Measurements from ENCODE around the gene BACH2.

The BACH2 gene

GRCh38 chr6:90326404-90327057 lies 29.9 kb upstream of the BACH2 start:
- Histone ChIP-seq H3K27ac (replicated peaks) (no peak overlapping the region), H3K4me3 (replicated peaks; ENCODE audit: insufficient read depth, low read length) (no peak overlapping the region), H3K27me3 (ENCODE audit: insufficient read depth, poor library complexity, severe bottlenecking) (no peaks in the 10 kb centered on the region)
- TF ChIP-seq CTCF (IDR thresholded peaks at IDR 0.05; ENCODE audit: insufficient read depth, low read length) (no peak), REST (IDR thresholded peaks at IDR 0.05; ENCODE audit: insufficient replicate concordance, low read depth) (no peak), SPI1 (IDR thresholded peaks at IDR 0.05; ENCODE audit: borderline replicate concordance, low read depth) (no peak)
- no peak for DNase-seq (ENCODE audit: low read depth in 1 of 2, low spot score in 1 of 2)

GRCh38 chr6:90323706-90324105 lies 27.1 kb upstream of the BACH2 start:
- Histone ChIP-seq H3K27ac (replicated peaks) (no peak overlapping the region), H3K27me3 (ENCODE audit: insufficient read depth, poor library complexity, severe bottlenecking) (no peaks in the 10 kb centered on the region), H3K4me3 (replicated peaks; ENCODE audit: insufficient read depth, low read length) (no peak overlapping the region)
- no peak for DNase-seq (ENCODE audit: low read depth in 1 of 2, low spot score in 1 of 2)
- no peak for TF ChIP-seq REST (IDR thresholded peaks at IDR 0.05; ENCODE audit: insufficient replicate concordance, low read depth)
- TF ChIP-seq POLR2AphosphoS5 (IDR thresholded peaks at IDR 0.05; ENCODE audit: low read depth), result no peak
- TF ChIP-seq SPI1 (IDR thresholded peaks at IDR 0.05; ENCODE audit: borderline replicate concordance, low read depth), result no peak
- TF ChIP-seq CTCF (IDR thresholded peaks at IDR 0.05; ENCODE audit: insufficient read depth, low read length), result no peak
- TF ChIP-seq GABPA (IDR thresholded peaks at IDR 0.05; ENCODE audit: low read depth), result no peak

GRCh38 chr6:90322976-90323474 lies 26.4 kb upstream of the BACH2 start:
- no peaks in the 10 kb centered on the region for H3K27me3 ChIP-seq (ENCODE audit: insufficient read depth, poor library complexity, severe bottlenecking)
- H3K4me3 ChIP-seq (replicated peaks; ENCODE audit: insufficient read depth, low read length), result no peak overlapping the region
- H3K27ac ChIP-seq (replicated peaks), result no peak overlapping the region
- TF ChIP-seq SPI1 (IDR thresholded peaks at IDR 0.05; ENCODE audit: borderline replicate concordance, low read depth) (no peak), CTCF (IDR thresholded peaks at IDR 0.05; ENCODE audit: insufficient read depth, low read length) (no peak), REST (IDR thresholded peaks at IDR 0.05; ENCODE audit: insufficient replicate concordance, low read depth) (no peak), GABPA (IDR thresholded peaks at IDR 0.05; ENCODE audit: low read depth) (no peak), POLR2AphosphoS5 (IDR thresholded peaks at IDR 0.05; ENCODE audit: low read depth) (no peak)
- no peak for DNase-seq (ENCODE audit: low read depth in 1 of 2, low spot score in 1 of 2)
